UCSD-AML1 (cell line): ENCODE data around the gene GJD4.

Experiments
- DNase-seq: peaks from one replicate; lab custom pipeline; 2025; ENCODE audit not compliant: unreplicated experiment; lab: John Stamatoyannopoulos, UW

GJD4 gene

DNA sequence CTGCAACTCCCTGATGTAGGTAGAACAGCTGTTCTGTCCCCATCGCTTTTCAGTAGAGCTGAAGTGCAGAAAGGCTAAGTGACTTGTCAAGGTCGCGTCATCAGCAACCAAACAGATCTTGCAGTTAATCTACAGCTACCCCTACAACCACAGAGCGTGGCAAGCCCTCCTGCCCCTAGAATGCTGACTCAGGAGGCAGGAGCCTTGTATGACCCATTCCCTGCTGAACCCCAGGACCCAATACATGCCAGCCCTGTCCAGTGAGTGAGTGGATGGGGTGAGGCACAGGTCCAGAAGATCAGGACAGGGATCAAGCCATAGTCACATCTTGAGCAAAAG is 26.6 kb upstream of the GJD4 start:
- no peak for DNase-seq

- no peak for DNase-seq
Observed at GRCh38 chr10:35579116-35579515, 26.0 kb upstream of the GJD4 start.

GRCh38 chr10:35579726-35580422 is 25.3 kb upstream of the GJD4 start:
- no peak for DNase-seq

GRCh38 chr10:35580423-35580770 is 24.7 kb upstream of the GJD4 start:
- DNase-seq, result no peak

GRCh38 chr10:35581655-35582054 is 23.5 kb upstream of the GJD4 start:
- no peak for DNase-seq

DNA sequence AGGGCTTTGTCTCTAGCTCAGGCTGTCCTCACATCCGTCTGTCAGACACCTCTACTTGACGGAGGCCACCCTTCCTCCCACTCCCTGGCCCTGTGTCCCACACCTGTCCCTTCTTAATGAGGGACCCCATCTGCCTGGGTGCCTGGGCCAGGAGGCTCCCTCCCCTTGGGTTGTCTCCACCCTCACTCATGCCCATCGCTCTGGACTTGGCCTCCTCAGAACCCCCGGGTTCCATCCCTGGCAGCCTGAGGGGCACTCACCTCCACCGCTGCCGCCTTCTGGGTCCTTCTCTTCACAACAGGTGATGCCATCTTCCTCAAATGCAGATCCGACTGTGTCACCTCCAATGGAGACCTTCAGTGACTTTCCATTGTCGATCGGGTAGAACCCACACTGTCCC is 20.2 kb upstream of the GJD4 start:
- no peak for DNase-seq

GRCh38 chr10:35585356-35585755 is 19.8 kb upstream of the GJD4 start:
- no peak for DNase-seq

DNA sequence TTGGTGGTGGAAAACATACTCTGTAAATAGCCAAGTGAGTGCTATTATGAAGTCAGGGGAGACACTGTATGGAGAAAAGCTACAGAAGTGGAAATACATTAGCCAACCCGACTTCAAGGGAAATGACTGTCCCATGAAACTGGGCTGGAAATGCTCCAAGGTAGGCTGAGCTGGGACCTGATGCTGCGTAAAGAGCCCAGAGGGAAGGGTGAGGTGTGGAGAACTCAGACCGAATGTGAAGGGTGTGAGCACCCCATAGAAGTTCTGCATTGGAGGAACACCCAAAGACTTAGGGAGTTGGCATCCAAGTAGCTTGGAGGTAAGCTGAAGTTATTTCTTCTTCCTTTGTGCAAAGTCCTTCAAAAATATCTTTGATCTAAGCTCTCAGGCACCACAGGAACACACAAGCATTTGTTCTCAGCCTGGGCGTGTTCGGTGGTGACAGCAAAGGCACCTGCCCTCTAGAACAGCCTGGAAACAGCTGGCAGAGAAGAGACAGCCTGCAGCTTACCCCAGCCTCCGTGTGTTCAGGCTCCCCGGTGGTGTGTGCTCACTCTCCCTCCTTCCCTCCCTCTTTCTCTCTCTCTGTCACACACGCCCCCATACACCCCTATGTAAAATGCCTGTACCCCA is 19.1 kb upstream of the GJD4 start:
- no peak for DNase-seq

DNA sequence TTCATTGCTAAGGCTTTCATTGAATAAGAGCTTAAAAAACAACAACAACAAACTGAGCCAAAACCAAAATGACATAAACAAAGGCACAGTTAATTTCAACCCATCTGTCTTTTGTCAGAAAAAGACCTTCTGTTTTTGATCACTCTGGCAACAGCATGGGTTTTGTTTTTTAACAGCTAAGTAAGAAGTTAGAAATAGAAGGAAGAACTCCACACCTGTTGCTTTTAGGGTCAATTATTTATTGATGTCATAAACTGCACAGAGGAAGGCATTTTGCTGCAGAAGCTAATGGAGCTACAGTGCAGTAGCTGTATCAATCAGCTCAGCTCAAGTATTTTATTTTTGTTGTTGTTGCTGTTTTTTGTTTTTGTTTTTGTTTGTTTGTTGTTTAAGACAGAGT is 16.3 kb upstream of the GJD4 start:
- DNase-seq, result no peak

- DNase-seq, result no peak
Observed at GRCh38 chr10:35592441-35592840, 12.7 kb upstream of the GJD4 start.

GRCh38 chr10:35594115-35595079 is 10.7 kb upstream of the GJD4 start:
- no peak for DNase-seq

DNA sequence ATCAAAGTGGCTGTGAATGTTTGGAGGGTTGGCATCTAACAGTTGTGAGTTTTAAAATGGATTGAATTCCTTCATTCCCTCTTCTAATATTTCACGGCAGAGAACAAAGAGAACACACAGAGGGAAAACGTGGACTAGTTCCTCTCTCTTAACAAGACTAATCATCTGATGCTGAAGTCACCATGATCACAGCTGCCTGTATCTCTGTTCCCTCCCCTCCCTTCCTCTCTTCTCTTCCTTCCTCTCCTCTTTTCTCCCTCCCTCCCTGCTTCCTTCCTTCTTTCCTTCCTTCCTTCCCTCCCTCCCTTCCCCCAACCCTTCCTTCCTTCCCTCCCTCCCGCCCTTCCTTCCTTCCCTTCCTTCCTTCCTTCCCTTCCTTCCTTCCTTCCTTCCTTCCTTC is 10.0 kb upstream of the GJD4 start:
- DNase-seq, result no peak

DNA sequence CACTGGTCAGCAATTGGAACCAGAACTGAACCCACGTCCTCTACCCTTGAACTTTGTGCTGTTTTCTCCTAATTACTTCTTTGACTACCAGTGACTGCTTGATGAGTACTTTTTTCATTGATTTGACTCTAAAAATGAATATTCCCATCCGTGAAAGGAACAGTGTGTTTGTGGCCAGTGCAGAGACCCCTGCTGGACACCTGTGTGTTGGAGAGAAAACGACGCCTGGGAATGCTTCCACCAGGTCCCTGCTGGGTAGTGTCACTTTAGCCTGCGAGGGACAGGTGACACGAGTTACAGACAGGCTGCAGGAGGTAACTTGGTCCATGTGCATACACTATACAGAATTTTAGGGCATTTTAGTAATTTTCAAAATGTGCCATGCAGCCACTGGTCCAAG is 6.8 kb upstream of the GJD4 start:
- no peak for DNase-seq

DNA sequence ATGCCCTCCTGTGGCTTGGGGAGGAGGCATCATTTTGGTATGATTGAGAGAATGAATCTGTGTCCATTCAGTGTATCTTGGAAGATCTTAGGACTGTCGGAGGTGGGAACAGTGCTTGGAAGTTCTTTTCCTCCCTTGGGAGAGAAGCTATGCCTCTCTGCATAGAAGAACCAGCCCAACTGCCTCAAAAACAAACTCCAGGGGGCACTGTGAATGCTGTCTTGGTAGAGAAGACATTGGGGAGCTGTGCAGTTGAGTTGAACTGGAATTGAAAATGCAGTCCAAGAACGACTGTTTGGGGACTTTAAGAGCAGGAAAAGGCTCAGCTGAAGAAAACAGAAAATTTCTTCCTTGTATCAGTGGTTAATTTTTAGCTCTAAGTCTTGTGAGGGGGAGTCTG is 4.9 kb upstream of the GJD4 start:
- DNase-seq, result no peak

GRCh38 chr10:35606430-35606829 is 1.3 kb downstream of the GJD4 start:
- DNase-seq, result no peak

DNA sequence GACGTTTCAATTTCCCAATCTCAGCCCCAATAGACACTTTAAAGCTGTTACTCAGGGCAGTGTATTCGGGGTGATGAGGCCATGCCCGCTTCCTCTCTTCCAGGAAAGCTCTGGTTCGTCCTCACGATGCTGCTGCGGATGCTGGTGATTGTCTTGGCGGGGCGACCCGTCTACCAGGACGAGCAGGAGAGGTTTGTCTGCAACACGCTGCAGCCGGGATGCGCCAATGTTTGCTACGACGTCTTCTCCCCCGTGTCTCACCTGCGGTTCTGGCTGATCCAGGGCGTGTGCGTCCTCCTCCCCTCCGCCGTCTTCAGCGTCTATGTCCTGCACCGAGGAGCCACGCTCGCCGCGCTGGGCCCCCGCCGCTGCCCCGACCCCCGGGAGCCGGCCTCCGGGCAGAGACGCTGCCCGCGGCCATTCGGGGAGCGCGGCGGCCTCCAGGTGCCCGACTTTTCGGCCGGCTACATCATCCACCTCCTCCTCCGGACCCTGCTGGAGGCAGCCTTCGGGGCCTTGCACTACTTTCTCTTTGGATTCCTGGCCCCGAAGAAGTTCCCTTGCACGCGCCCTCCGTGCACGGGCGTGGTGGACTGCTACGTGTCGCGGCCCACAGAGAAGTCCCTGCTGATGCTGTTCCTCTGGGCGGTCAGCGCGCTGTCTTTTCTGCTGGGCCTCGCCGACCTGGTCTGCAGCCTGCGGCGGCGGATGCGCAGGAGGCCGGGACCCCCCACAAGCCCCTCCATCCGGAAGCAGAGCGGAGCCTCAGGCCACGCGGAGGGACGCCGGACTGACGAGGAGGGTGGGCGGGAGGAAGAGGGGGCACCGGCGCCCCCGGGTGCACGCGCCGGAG is 2.6 kb downstream of the GJD4 start:
- DNase-seq, result no peak

- no peak for DNase-seq
Observed at GRCh38 chr10:35608328-35608672, 3.2 kb downstream of the GJD4 start.

- DNase-seq, result no peak
Observed at GRCh38 chr10:35611750-35612149, 6.6 kb downstream of the GJD4 start.

- no peak for DNase-seq
Observed at GRCh38 chr10:35612385-35613106, 7.4 kb downstream of the GJD4 start.

DNA sequence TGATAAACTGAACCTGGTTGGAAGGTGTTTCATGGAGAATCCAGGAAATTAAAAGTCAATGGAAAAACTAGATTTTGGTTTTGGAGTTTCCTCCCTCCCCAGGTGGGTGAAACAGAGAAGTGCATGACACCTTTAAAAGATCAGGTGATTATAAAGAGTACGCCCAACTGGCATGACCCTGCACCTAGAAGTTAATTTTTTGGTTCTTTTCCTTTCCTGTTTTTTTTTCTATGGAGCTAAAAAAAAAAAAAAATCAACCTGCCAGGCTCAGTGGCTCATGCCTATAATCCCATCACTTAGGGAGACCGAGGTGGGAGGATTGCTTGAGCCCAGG is 7.9 kb downstream of the GJD4 start:
- no peak for DNase-seq
